Measurements from ENCODE around the gene TNS3.

TNS3 gene

GRCh38 chr7:47521816-47522561 lies 59.9 kb downstream of the TNS3 start:
- DNase-seq (ENCODE audit: low read depth in 2 of 2) = no peak

GRCh38 chr7:47521011-47521795 lies 60.7 kb downstream of the TNS3 start:
- no peak for DNase-seq (ENCODE audit: low read depth in 2 of 2)

GRCh38 chr7:47520406-47520805 lies 61.5 kb downstream of the TNS3 start:
- no peak for DNase-seq (ENCODE audit: low read depth in 2 of 2)

- no peak for DNase-seq (ENCODE audit: low read depth in 2 of 2)
These were observed 63.1 kb downstream of the TNS3 start for GRCh38 chr7:47518827-47519226.

- no peak for DNase-seq (ENCODE audit: low read depth in 2 of 2)
These were observed 64.0 kb downstream of the TNS3 start for GRCh38 chr7:47517821-47518480.

GRCh38 chr7:47516985-47517600 lies 64.8 kb downstream of the TNS3 start:
- no peak for DNase-seq (ENCODE audit: low read depth in 2 of 2)

- DNase-seq (ENCODE audit: low read depth in 2 of 2) = no peak
These were observed 65.5 kb downstream of the TNS3 start for GRCh38 chr7:47516386-47516785.

- no peak for DNase-seq (ENCODE audit: low read depth in 2 of 2)
These were observed 66.5 kb downstream of the TNS3 start for GRCh38 chr7:47515305-47515834.

GRCh38 chr7:47514818-47515217 lies 67.1 kb downstream of the TNS3 start:
- DNase-seq (ENCODE audit: low read depth in 2 of 2) = no peak

- DNase-seq (ENCODE audit: low read depth in 2 of 2) = no peak
These were observed 67.5 kb downstream of the TNS3 start for GRCh38 chr7:47514367-47514766.

- DNase-seq (ENCODE audit: low read depth in 2 of 2) = no peak
These were observed 68.1 kb downstream of the TNS3 start for GRCh38 chr7:47513741-47514241.

GRCh38 chr7:47512481-47513176 lies 69.3 kb downstream of the TNS3 start:
- DNase-seq (ENCODE audit: low read depth in 2 of 2) = no peak

GRCh38 chr7:47511699-47512370 lies 70.1 kb downstream of the TNS3 start:
- DNase-seq (ENCODE audit: low read depth in 2 of 2) = no peak

GRCh38 chr7:47510786-47511185 lies 71.1 kb downstream of the TNS3 start:
- DNase-seq (ENCODE audit: low read depth in 2 of 2) = no peak

GRCh38 chr7:47510192-47510591 lies 71.7 kb downstream of the TNS3 start:
- no peak for DNase-seq (ENCODE audit: low read depth in 2 of 2)

GRCh38 chr7:47509571-47509970 lies 72.3 kb downstream of the TNS3 start:
- DNase-seq (ENCODE audit: low read depth in 2 of 2) = no peak

GRCh38 chr7:47508389-47509380 lies 73.2 kb downstream of the TNS3 start:
- DNase-seq (ENCODE audit: low read depth in 2 of 2) = no peak

- no peak for DNase-seq (ENCODE audit: low read depth in 2 of 2)
These were observed 74.4 kb downstream of the TNS3 start for GRCh38 chr7:47507522-47507921.

All from stimulated activated CD4-positive, alpha-beta T cell treated with anti-CD3 and anti-CD28 coated beads, Interleukin-1b, Interleukin-23, amount 100 ng/mL, for 4 hours (primary cell).